ENCODE data around the gene TMEM47. TPM values are rescaled to one million over a fixed set of nuclear protein-coding genes. Genes with fewer than 3 reads are reported as not detected.

TMEM47 gene
- total RNA-seq, 2 donors from 2014 or later: 12.6 to 13.6 TPM

DNA sequence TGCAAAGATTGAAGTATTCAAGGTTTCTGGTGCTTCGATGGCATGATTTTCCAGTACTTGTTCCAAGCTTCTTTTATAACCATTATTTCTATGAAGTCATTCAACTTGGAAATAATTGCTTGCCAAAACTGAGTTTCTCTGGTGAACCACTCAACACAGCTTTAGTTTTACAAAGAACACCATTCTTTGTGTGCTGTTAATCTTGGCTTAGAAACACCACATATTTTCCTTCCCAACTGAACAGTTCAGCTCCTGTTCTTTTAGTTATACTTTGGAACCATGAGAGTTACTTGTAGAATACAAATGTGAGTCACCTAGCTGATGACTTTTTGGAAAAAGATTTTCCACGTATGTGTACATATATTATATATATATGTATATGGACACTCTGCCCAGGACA lies 32.7 kb downstream of the TMEM47 start:
- no peak for DNase-seq
- Mint-ChIP-seq H3K27me3 (ENCODE audit: insufficient read depth) (no peaks in the 10 kb centered on the region), H3K27ac (no peak overlapping the region), H3K36me3 (ENCODE audit: low read depth) (no peaks in the 10 kb centered on the region), H3K4me1 (peaks cover 4% of the 10 kb centered on the region), H3K4me3 (no peak overlapping the region), H3K9me3 (no peaks in the 10 kb centered on the region)
- Histone ChIP-seq H3K36me3 (ENCODE audit: control insufficient read depth, insufficient read depth, low read length) (peaks cover 2% of the 10 kb centered on the region), H3K4me3 (ENCODE audit: low read length) (no peak overlapping the region), H3K4me1 (ENCODE audit: control insufficient read depth, insufficient read depth, low read length) (no peaks in the 10 kb centered on the region), H3K27me3 (ENCODE audit: control insufficient read depth, insufficient read depth, low read length, poor library complexity, severe bottlenecking) (no peaks in the 10 kb centered on the region), H3K27ac (ENCODE audit: low read depth, low read length) (no peak overlapping the region), H3K9me3 (ENCODE audit: control insufficient read depth, low read length) (no peaks in the 10 kb centered on the region), H3K9ac (ENCODE audit: extremely low read depth, low read length, poor library complexity, severe bottlenecking) (no peak overlapping the region)
- 100% methylated on average over 1 of the region's 2 CpGs; no CpG with 5 or more reads in 1 of the 2 experiments for WGBS, 2 experiments (ENCODE audit: insufficient coverage in 1 of 2, insufficient read length in 1 of 2)
- TF ChIP-seq, protein P1, sequence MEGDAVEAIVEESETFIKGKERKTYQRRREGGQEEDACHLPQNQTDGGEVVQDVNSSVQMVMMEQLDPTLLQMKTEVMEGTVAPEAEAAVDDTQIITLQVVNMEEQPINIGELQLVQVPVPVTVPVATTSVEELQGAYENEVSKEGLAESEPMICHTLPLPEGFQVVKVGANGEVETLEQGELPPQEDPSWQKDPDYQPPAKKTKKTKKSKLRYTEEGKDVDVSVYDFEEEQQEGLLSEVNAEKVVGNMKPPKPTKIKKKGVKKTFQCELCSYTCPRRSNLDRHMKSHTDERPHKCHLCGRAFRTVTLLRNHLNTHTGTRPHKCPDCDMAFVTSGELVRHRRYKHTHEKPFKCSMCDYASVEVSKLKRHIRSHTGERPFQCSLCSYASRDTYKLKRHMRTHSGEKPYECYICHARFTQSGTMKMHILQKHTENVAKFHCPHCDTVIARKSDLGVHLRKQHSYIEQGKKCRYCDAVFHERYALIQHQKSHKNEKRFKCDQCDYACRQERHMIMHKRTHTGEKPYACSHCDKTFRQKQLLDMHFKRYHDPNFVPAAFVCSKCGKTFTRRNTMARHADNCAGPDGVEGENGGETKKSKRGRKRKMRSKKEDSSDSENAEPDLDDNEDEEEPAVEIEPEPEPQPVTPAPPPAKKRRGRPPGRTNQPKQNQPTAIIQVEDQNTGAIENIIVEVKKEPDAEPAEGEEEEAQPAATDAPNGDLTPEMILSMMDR (conservative IDR thresholded peaks at IDR 0.05): no peak

GRCh38 chrX:34619920-34620319 lies 37.2 kb downstream of the TMEM47 start:
- Mint-ChIP-seq H3K36me3 (ENCODE audit: low read depth) (no peaks in the 10 kb centered on the region), H3K27me3 (ENCODE audit: insufficient read depth) (no peaks in the 10 kb centered on the region), H3K9me3 (peaks cover 5% of the 10 kb centered on the region), H3K27ac (no peak overlapping the region), H3K4me1 (peaks cover 4% of the 10 kb centered on the region), H3K4me3 (no peak overlapping the region)
- no peaks in the 10 kb centered on the region for H3K27me3 ChIP-seq (ENCODE audit: control insufficient read depth, insufficient read depth, low read length, poor library complexity, severe bottlenecking)
- H3K9me3 ChIP-seq (ENCODE audit: control insufficient read depth, low read length): peaks cover 7% of the 10 kb centered on the region
- no peak overlapping the region for H3K9ac ChIP-seq (ENCODE audit: extremely low read depth, low read length, poor library complexity, severe bottlenecking)
- H3K4me3 ChIP-seq (ENCODE audit: low read length): no peak overlapping the region
- no peaks in the 10 kb centered on the region for H3K36me3 ChIP-seq (ENCODE audit: control insufficient read depth, insufficient read depth, low read length)
- H3K27ac ChIP-seq (ENCODE audit: low read depth, low read length): no peak overlapping the region
- no peaks in the 10 kb centered on the region for H3K4me1 ChIP-seq (ENCODE audit: control insufficient read depth, insufficient read depth, low read length)
- TF ChIP-seq, protein P1 (conservative IDR thresholded peaks at IDR 0.05): no peak
- no peak for DNase-seq
- WGBS, 2 experiments (ENCODE audit: insufficient coverage in 1 of 2, insufficient read length in 1 of 2): 100% methylated on average over 1 of the region's 2 CpGs; no CpG with 5 or more reads in 1 of the 2 experiments

DNA sequence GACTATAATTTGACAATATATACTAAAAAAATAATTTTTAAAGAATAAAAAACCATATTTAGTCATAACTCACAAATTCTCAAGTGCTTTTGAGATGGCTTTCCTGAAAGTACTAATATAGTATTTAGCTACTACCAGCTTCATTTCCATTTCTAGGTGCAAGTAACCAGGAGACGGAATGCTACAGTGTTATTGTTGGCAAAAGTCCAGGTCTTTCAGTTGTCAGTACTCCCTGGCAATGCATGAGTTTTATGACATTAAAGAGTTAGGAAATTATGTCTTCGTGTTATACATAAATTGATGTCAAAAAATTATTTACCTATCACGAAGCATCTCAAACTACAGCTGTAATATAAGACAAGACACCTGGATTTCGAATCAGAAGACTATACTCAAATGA lies 45.0 kb downstream of the TMEM47 start:
- no peak for DNase-seq
- Mint-ChIP-seq H3K27me3 (ENCODE audit: insufficient read depth) (no peaks in the 10 kb centered on the region), H3K27ac (no peak overlapping the region), H3K9me3 (peaks cover 9% of the 10 kb centered on the region), H3K36me3 (ENCODE audit: low read depth) (no peaks in the 10 kb centered on the region), H3K4me3 (no peak overlapping the region), H3K4me1 (no peaks in the 10 kb centered on the region)
- Histone ChIP-seq H3K4me3 (ENCODE audit: low read length) (no peak overlapping the region), H3K27ac (ENCODE audit: low read depth, low read length) (no peak overlapping the region), H3K9me3 (ENCODE audit: control insufficient read depth, low read length) (peaks cover 1% of the 10 kb centered on the region), H3K36me3 (ENCODE audit: control insufficient read depth, insufficient read depth, low read length) (no peaks in the 10 kb centered on the region), H3K9ac (ENCODE audit: extremely low read depth, low read length, poor library complexity, severe bottlenecking) (no peak overlapping the region), H3K27me3 (ENCODE audit: control insufficient read depth, insufficient read depth, low read length, poor library complexity, severe bottlenecking) (no peaks in the 10 kb centered on the region), H3K4me1 (ENCODE audit: control insufficient read depth, insufficient read depth, low read length) (no peaks in the 10 kb centered on the region)
- 100% methylated on average over 1 of the region's 4 CpGs; no CpG with 5 or more reads in 1 of the 2 experiments for WGBS, 2 experiments (ENCODE audit: insufficient coverage in 1 of 2, insufficient read length in 1 of 2)
- TF ChIP-seq, protein P1 (conservative IDR thresholded peaks at IDR 0.05): no peak
